GM12865 (cell line): ENCODE measurements around the gene MACROD1.

Experiments
- DNase-seq: peaks from one replicate; pipeline ENCODE4 v3.0.0; 2010; ENCODE audit warnings: low read depth
- H3K4me3 ChIP-seq: 2 replicates; pipeline ENCODE4 v1.5.1; 2011; ENCODE audit warnings: mild to moderate bottlenecking, low read depth, low read length, control low read depth
- TF ChIP-seq, protein P1 (sequence below): IDR thresholded peaks from 2 replicates; pipeline ENCODE4 v1.5.1; 2011; ENCODE audit warnings: low read length, control low read depth, low read depth, inconsistent platforms; ENCODE audit not compliant: insufficient read depth; ENCODE audit errors: missing control alignments

Gene MACROD1

DNA sequence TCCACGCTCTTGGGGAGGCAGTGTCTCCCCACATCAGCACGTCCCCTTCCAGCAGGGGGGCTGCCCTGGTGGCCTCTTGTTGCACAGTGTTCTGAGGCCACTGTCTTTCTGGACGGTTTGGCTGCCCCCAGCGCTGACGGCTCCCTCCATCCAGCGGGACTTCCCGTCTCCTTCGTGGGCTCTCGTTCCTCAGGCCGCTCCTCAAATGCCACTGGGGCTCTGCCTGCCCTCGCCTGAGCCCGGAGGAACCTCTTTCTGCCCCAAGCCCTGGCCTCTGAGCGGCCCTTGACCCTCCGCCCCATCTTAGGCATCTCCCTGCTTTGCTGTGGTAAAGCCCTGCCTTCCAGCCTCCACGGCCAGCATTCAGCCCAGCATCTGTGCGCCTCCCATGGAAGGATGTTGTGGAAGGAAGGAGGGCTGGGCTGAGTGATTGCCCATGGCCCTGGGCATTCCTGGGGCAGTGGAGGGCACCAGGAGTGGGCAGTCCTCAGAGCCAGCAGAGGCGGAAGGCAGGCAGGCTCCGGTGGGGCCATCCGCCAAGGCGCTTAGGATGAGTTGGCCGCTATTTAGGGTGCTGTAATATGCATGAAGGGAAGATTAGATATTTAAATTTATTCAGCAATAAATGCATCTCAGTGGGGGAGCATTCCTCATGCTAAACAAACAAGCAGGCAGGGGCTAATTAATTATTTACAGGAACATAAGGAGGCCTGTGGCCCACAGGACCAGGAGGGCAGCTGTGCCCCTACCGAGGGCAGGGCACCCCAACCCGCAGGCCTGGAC lies 161.9 kb downstream of the MACROD1 start:
- no peak overlapping the region for H3K4me3 ChIP-seq
- DNase-seq, result no peak
- TF ChIP-seq, protein P1, sequence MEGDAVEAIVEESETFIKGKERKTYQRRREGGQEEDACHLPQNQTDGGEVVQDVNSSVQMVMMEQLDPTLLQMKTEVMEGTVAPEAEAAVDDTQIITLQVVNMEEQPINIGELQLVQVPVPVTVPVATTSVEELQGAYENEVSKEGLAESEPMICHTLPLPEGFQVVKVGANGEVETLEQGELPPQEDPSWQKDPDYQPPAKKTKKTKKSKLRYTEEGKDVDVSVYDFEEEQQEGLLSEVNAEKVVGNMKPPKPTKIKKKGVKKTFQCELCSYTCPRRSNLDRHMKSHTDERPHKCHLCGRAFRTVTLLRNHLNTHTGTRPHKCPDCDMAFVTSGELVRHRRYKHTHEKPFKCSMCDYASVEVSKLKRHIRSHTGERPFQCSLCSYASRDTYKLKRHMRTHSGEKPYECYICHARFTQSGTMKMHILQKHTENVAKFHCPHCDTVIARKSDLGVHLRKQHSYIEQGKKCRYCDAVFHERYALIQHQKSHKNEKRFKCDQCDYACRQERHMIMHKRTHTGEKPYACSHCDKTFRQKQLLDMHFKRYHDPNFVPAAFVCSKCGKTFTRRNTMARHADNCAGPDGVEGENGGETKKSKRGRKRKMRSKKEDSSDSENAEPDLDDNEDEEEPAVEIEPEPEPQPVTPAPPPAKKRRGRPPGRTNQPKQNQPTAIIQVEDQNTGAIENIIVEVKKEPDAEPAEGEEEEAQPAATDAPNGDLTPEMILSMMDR, result no peak

DNA sequence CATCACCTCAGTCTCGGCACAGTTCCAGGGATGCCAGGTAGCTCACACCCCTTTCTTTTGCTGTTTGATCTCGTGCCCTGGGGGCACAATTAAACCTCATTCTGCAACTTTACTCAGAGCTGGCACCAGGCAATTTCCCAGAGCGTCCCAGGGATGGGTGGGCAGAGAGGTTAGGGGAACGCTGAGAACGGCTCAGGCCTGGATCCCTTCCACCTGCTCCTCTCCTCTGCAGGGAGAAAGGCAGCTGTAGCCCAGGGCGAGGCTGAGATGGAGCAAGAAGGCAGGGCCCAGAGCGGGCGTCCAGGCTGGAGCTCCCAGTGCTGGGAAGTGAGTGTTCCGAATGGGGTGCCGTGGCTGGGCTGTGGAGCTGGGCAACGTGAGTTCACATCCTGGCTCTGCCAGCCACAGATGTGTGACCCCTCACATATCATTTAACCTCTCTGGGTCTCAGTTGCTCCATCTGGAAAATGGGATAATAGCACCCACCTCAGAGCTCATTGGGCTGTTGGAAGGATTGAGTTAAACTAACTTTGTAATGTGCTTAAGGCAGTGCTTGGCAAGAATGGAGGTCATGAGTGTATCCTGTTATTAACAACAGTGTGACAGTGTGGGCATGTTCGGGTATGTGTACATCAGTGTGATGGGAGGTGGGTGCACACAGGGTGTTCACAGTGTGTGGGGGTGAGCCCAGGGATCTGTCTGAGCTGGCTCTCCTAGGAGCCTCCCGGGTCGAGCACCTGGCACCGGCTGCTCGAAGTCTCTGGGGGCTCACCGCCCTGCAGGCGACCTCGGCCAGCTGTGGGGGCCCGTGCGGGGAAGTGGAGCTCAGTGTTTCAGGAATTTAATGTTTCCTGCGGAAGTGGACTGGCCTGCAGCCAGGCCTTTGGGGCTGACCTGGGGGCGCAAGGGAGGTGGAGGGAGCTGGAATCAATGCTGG lies 164.2 kb downstream of the MACROD1 start:
- no peak for DNase-seq
- TF ChIP-seq, protein P1, result no peak

DNA sequence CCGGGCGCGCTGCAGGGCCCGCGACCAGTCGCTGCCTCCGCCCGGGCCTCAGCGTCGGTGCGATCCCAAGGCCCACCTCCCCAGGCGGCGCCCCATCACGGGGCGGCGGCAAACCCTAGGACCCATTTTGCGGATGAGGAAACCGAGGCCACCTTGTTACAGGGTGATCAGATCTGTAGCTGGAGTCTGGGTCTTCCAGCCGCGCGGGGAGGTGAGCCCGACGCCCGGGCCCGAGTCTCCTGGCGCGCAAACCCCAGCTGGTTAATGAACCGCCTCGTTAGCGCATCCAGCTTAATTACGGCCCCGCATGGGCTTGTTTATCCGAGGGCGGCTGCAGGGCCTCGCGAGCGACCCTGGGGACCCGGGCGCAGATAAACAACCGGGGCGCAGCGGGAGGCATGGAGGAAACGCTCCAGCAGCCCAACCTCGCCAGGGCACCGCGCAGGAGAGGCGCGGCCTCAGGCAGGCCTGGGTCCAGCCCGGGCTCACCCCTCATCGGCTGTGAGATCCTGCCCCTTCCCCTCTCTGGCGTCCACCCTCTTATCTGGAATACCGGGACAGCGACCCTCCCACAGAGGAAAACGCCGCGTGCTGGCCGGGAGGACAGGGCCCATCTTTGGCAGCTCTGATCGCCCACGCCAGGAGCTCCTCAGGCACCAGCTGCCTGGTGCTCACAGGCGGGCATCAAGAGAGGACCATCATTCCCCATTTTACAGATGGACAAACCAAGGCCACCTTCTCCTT lies 165.0 kb downstream of the MACROD1 start:
- no peak for DNase-seq
- no peak overlapping the region for H3K4me3 ChIP-seq
- TF ChIP-seq, protein P1, result no peak

More for the DNA sequence above, 164.2 kb downstream of the MACROD1 start:
- H3K4me3 ChIP-seq, result no peak overlapping the region

- TF ChIP-seq, protein P1, result peak; percentile 73
- peak; percentile 80 for DNase-seq
- no peak overlapping the region for H3K4me3 ChIP-seq
These were observed 165.7 kb downstream of the MACROD1 start for GRCh38 chr11:64000026-64000739.

GRCh38 chr11:63999349-64000025 lies 166.4 kb downstream of the MACROD1 start:
- TF ChIP-seq, protein P1, result no peak

More at GRCh38 chr11:63999349-64000025, 166.4 kb downstream of the MACROD1 start:
- peak; percentile 51 for DNase-seq
- no peak overlapping the region for H3K4me3 ChIP-seq
